ENCODE data around the gene CYP4B1. TPM values are rescaled to one million over a fixed set of nuclear protein-coding genes. Genes with fewer than 3 reads are reported as not detected.

Gene CYP4B1
- total and polyA plus RNA-seq, 4 donors: 0.18 to 0.59 (median 0.18) TPM; not detected in 1

DNA sequence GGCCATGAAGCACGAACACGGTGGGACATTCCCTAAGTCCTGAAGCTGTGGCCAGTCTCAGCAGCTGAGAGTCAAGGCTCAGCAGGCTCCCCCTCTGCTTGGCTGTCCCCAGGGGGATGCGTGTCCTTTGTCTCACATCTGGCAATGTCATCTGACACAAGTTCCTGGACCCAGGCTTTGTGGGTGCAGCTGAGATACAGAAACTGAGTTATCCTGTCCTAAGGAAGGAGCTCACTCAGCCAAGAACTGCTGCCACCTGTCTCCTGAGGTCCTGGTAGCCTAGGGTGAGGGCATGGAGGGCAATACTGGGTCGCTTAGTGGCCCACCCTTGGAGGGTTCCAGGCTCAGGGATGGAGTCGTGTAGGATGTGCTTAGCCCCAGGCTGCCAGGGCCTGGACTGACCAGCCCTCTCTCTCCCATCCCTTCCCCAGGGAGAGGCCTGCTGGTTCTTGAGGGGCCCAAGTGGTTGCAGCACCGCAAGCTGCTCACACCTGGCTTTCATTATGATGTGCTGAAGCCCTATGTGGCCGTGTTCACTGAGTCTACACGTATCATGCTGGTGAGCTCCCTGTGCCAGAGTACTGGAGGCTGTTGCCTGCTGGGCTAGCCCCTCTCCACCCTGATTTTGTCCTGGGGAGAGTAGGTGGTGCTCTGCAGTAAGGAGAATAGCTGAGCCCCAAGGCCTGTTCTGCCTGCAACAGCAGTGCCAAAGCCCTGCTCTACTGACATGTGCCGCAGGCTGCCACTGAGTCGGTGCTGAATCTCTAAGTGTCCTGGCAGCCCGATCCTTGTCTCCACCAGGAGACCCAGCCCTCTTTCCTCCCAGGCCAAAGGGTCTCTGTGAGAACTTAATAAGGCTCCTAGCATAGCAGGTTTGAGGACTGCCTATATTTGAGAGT, 13.5 kb downstream of the CYP4B1 start:
- H3K9ac ChIP-seq (ENCODE audit: low read depth in 1 of 2, low read length in 2 of 2): no peak overlapping the region
- WGBS: 83% methylated on average over 11 of the region's 11 CpGs
- H3K36me3 ChIP-seq (ENCODE audit: control insufficient read depth in 4 of 4, insufficient read depth in 3 of 4, low read depth in 1 of 4, low read length in 3 of 4): no peaks in the 10 kb centered on the region
- H3K27me3 ChIP-seq (ENCODE audit: control insufficient read depth in 4 of 4, insufficient read depth in 4 of 4, low read length in 3 of 4): no peaks in the 10 kb centered on the region
- DNase-seq (ENCODE audit: low spot score): no peak
- H3K4me1 ChIP-seq (ENCODE audit: control insufficient read depth in 4 of 4, insufficient read depth in 4 of 4, low read length in 3 of 4): no peaks in the 10 kb centered on the region
- no peak overlapping the region for H3K4me3 ChIP-seq (ENCODE audit: low read depth in 1 of 3, low read length in 3 of 3)
- TF ChIP-seq, protein P1, sequence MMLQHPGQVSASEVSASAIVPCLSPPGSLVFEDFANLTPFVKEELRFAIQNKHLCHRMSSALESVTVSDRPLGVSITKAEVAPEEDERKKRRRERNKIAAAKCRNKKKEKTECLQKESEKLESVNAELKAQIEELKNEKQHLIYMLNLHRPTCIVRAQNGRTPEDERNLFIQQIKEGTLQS (IDR thresholded peaks at IDR 0.05): no peak
- TF ChIP-seq HNF4G (IDR thresholded peaks at IDR 0.05): no peak
- TF ChIP-seq FOXA2 (IDR thresholded peaks at IDR 0.05): no peak
- no peak for TF ChIP-seq JUND (IDR thresholded peaks at IDR 0.05)
- no peak for TF ChIP-seq YY1 (IDR thresholded peaks at IDR 0.05)
- no peak for TF ChIP-seq TAF1 (conservative IDR thresholded peaks at IDR 0.05)
- TF ChIP-seq SP1 (IDR thresholded peaks at IDR 0.05): no peak
- TF ChIP-seq, protein P2, sequence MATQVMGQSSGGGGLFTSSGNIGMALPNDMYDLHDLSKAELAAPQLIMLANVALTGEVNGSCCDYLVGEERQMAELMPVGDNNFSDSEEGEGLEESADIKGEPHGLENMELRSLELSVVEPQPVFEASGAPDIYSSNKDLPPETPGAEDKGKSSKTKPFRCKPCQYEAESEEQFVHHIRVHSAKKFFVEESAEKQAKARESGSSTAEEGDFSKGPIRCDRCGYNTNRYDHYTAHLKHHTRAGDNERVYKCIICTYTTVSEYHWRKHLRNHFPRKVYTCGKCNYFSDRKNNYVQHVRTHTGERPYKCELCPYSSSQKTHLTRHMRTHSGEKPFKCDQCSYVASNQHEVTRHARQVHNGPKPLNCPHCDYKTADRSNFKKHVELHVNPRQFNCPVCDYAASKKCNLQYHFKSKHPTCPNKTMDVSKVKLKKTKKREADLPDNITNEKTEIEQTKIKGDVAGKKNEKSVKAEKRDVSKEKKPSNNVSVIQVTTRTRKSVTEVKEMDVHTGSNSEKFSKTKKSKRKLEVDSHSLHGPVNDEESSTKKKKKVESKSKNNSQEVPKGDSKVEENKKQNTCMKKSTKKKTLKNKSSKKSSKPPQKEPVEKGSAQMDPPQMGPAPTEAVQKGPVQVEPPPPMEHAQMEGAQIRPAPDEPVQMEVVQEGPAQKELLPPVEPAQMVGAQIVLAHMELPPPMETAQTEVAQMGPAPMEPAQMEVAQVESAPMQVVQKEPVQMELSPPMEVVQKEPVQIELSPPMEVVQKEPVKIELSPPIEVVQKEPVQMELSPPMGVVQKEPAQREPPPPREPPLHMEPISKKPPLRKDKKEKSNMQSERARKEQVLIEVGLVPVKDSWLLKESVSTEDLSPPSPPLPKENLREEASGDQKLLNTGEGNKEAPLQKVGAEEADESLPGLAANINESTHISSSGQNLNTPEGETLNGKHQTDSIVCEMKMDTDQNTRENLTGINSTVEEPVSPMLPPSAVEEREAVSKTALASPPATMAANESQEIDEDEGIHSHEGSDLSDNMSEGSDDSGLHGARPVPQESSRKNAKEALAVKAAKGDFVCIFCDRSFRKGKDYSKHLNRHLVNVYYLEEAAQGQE (IDR thresholded peaks at IDR 0.05): no peak
- TF ChIP-seq, protein P3, sequence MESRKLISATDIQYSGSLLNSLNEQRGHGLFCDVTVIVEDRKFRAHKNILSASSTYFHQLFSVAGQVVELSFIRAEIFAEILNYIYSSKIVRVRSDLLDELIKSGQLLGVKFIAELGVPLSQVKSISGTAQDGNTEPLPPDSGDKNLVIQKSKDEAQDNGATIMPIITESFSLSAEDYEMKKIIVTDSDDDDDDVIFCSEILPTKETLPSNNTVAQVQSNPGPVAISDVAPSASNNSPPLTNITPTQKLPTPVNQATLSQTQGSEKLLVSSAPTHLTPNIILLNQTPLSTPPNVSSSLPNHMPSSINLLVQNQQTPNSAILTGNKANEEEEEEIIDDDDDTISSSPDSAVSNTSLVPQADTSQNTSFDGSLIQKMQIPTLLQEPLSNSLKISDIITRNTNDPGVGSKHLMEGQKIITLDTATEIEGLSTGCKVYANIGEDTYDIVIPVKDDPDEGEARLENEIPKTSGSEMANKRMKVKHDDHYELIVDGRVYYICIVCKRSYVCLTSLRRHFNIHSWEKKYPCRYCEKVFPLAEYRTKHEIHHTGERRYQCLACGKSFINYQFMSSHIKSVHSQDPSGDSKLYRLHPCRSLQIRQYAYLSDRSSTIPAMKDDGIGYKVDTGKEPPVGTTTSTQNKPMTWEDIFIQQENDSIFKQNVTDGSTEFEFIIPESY (IDR thresholded peaks at IDR 0.05): no peak
- H3K27ac ChIP-seq (ENCODE audit: low read depth in 1 of 2, low read length in 2 of 2): no peak overlapping the region
- H3K9me3 ChIP-seq (ENCODE audit: control insufficient read depth in 4 of 4, low read length in 3 of 4): no peaks in the 10 kb centered on the region

DNA sequence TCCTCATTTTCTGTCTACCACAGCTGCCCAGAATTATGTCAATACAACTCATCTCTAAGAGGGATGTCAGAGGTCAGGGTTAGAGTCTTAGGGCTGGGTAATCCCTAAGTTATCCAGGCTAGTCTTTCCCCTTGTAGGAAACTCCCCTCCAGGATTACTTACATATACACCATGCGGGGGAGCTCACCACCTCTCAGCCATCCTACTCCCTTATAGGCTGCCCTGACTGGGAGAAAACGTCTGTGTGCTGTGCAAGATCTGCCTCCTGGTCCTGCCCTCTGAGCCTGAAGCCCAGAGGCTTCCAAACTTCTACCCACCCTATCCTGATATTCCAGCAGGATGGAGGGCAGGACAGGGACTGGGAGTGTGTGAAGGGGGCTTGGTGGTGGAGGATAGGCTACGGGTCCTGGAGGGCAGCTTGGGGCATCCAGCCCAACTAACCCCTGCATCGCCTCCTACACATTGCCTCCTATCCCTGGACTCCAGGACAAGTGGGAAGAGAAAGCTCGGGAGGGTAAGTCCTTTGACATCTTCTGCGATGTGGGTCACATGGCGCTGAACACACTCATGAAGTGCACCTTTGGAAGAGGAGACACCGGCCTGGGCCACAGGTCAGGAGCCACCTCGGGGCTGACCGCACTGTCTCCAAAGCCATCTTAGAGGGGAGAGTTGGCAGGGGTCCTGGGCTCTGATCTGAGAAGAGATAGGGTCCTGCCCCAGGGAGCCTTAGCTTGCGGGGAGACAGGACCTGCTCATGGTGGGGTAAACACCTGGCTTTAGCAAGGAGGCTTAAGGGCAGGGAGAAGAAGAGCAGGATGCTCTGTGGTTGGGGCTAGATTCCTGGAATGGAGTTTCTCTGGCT, 14.4 kb downstream of the CYP4B1 start:
- H3K36me3 ChIP-seq (ENCODE audit: control insufficient read depth in 4 of 4, insufficient read depth in 3 of 4, low read depth in 1 of 4, low read length in 3 of 4): no peaks in the 10 kb centered on the region
- H3K9ac ChIP-seq (ENCODE audit: low read depth in 1 of 2, low read length in 2 of 2): no peak overlapping the region
- no peaks in the 10 kb centered on the region for H3K4me1 ChIP-seq (ENCODE audit: control insufficient read depth in 4 of 4, insufficient read depth in 4 of 4, low read length in 3 of 4)
- H3K9me3 ChIP-seq (ENCODE audit: control insufficient read depth in 4 of 4, low read length in 3 of 4): no peaks in the 10 kb centered on the region
- no peak for DNase-seq (ENCODE audit: low spot score)
- H3K27me3 ChIP-seq (ENCODE audit: control insufficient read depth in 4 of 4, insufficient read depth in 4 of 4, low read length in 3 of 4): no peaks in the 10 kb centered on the region
- no peak overlapping the region for H3K27ac ChIP-seq (ENCODE audit: low read depth in 1 of 2, low read length in 2 of 2)
- WGBS: 90% methylated on average over 11 of the region's 11 CpGs
- TF ChIP-seq EGR1 (IDR thresholded peaks at IDR 0.05; ENCODE audit: low read depth in 2 of 2) (no peak), RXRA (IDR thresholded peaks at IDR 0.05) (no peak)
- H3K4me3 ChIP-seq (ENCODE audit: low read depth in 1 of 3, low read length in 3 of 3): no peak overlapping the region

Measured in liver (tissue), 9 donors.